ENCODE data around the gene DFFA.

- no peak for TF ChIP-seq CTCF (conservative IDR thresholded peaks at IDR 0.05; ENCODE audit: low read depth, low read length)
- no peak for TF ChIP-seq EZH2 (IDR thresholded peaks at IDR 0.05; ENCODE audit: borderline replicate concordance, low read depth, low read length, poor library complexity, severe bottlenecking)
These were observed 25.9 kb upstream of the DFFA start for GRCh38 chr1:10498231-10498630.
